HL-60/S4 (cell line): Measurements from ENCODE around the gene SH3BP5L.
"Not testable (repeated sequence)": the region's sequence is repeated elsewhere in the genome, so short reads cannot be mapped to it uniquely, and the experiment has no call there.

Source experiments
- in situ Hi-C: fragments of 300-500 bp; cut with MboI; formaldehyde crosslinking; loops from 2 replicates; pipeline ENCODE4 v1.14.3; 2022; ENCODE audit warnings: low sequenced_read_pairs

The SH3BP5L gene

DNA sequence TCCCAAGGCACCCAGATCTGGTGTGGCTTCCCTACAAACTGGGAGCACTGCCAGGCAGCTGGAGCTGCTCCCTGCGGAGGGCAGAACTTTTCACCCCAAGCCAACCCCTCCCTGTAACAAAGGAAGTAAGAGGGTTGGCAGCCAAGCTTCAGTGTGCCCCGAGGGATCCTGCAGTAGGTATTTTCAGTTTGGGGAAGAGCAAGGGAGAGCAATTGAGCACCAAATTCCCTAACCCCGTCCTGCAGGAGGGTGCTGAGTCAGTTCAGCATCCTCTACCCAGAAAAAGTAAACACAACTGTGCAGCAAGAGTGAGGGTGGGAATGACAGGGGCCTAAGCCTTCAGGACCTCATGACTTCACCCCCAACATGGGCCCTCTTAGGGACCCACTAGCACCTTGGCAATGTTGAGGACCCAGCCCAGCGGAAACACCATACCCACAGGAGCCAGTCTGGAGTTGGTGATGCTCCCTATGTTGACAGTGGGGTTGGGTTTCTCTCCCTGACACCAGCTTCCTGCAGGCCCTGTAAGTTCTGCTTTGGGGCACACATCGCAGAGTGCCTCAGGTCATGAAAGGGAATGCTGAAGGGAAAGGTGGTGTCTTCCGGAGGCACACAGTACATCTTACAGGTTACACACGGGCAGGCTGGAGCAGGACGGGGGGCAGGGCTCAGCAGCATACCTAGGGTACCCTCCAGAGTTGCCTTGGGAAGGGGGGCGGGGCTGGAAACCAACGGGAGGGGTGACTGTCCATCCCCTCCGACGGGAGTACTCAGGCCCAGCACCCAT is 14.8 kb downstream of the SH3BP5L start:
- in situ Hi-C loops = no loop called here

DNA sequence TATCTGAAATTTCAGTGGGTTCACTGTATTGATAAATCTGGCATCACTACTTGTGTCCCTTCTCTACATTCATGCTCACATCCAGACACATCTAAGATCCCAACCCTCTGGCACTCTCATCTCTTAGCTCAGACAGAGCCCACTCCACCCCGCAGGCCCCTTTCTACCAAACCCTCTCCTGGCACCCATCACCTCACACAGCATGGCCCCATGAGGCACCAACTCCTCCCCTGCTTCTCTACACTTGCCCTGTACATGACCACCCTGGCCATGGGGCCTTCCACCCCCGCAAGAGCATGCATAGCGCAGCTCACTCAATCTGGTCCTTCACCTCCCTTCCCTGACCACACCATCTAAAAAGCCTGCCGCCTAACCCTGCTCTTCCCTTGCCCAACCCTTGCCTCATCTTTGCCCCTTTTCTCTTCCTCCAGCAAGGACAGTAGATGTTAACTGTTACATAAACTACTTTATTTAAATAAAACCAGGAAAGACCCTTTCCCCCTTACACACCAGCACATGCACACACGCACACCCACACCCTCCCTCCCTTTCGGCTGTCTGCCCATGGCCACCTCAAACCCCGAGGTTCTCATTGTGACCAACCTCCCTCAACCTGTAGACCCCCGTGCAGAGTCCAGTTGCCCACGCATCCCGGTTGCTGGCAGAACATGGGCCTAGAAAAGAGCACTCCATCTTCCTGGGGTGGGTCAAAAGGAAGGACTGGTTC is 15.6 kb downstream of the SH3BP5L start:
- in situ Hi-C loops = no loop called here

DNA sequence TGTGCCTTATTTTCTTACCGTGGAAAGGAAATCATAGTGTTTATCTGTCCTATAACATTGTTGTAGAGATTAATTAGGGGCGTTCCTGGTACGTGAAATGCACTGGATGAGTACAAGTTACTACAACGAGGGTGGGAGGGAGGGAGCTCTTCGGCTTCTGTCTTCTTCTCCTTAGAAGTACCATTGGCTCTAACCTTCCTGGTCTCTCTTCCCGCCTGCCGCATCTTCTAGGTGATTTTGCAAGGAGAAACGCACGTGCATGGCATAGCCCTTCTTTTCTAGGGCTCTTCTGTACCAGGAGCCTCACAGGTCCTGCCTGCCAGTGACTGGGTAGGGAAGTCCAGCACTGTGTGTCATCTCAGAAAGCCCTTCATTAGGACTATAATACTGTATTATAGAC is 16.8 kb downstream of the SH3BP5L start:
- in situ Hi-C loops = no loop called here

DNA sequence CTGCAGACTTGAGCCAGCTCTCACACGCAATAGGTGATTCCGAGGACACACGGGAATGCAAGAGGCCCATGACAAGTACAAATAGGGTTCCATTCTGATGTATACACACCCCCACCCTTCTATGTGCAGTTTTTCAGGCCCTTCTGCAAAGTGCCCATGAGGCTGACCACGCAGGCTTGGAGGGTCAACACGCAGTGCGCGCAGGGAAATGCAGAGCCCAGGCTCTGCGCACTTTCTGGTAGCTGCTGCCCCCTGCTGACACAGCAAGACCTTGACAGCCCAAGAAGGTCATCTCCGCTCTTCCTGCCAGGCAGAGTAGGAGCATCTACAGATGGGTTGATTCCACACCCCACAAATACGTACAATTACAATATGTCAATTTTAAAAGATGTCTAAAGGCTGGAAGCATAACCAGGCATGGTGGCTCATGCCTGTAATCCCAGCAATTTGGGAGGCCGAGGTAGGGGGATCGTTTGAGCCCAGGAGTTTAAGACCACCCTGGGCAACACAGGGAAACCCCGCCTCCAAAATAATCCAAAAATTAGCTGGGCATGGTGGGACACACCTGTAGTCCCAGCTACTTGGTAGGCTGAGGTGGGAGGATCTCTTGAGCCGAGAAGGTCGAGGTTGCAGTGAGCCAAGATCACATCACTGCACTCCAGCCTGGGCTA is 18.5 kb downstream of the SH3BP5L start:
- in situ Hi-C loops = no loop called here

DNA sequence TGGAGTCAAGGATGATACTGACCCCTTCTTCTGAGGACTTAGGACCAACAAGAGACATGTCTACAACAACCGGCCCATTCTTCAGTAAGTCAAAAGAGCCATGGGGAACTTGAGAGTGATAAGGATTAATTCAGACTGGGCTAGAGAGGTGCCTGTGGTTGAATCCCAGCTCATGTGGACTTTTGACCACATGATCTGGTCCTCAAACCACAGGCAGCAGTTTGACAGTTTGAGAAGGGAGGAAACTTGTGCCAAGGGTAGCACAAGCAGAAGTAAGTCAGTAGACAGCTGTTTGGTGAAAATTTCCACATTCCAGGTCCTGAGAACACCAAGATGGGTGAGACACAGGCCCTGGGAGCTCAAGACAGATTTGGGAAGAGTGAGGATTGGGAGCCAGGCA is 19.8 kb downstream of the SH3BP5L start:
- in situ Hi-C loops = no loop called here

DNA sequence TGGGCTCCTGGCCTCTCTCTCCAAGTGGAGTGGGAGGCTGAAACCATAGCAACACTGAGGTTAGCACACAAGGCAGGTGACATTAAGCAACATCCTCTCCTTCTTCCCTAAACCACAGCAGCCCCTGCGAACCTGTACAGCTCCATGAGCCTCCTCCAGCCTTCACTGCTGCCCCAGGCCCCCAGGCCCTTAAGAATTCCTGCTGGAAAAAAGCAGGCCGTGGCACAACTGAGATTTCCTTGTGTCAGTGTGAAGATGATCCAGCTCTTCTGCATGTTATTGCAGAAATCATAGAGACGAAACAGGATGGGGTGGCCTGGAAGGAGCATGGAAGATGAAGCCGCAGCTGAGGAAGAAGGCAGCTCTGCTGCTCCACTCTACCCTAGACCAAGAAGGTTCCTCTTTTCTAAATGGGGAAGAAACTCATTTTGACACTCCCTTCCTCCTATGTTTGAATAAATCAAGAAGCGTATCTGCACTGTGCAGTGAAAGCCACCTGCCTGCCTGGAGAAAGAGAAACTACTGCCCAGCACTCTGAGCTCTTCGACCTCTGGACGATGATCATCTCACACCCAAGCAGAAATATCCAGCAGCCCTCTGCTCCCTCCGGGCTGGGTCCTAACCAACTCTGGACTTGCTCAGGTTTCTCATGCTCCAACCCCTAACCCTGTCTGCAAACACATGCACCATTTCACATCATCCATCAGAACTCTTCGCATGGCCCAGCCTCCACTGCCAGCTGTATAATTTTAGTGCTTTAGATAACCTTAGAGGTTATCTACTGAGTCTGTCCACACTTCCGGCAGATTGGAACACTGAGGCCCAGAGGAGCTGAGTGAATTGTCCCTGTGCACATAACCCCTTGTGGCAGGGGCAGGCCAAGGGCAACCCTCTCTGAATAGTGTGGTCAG is 20.7 kb downstream of the SH3BP5L start:
- in situ Hi-C loops = no loop called here

DNA sequence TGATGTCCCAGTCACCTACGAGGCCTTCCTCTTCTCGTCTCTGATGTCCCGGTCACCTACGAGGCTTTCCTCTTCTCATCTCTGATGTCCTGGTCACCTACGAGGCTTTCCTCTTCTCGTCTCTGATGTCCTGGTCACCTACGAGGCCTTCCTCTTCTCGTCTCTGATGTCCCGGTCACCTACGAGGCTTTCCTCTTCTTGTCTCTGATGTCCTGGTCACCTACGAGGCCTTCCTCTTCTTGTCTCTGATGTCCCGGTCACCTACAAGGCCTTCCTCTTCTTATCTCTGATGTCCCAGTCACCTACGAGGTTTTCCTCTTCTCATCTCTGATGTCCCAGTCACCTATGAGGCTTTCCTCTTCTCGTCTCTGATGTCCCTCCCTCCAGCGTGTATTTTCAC is 22.2 kb downstream of the SH3BP5L start:
- in situ Hi-C loops = not testable (repeated sequence)

DNA sequence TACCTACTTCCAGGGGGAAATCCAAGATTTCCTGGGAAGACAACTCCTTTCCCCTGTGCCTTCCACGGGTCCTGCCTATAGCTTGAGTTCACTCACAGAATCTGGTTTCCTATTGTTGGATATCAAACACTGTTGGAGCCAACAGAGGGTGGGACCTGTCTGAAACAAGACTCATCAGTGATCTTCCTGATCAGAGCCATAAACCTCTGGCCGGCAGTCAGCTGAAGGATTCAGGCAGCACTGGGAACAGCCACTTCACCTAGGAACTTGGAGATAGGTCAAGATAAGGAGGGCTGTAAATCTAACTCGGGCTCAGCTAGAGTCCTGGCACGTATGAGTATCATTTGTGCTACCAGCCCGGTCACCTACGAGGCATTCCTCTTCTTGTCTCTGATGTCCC is 23.3 kb downstream of the SH3BP5L start:
- in situ Hi-C loops = no loop called here

DNA sequence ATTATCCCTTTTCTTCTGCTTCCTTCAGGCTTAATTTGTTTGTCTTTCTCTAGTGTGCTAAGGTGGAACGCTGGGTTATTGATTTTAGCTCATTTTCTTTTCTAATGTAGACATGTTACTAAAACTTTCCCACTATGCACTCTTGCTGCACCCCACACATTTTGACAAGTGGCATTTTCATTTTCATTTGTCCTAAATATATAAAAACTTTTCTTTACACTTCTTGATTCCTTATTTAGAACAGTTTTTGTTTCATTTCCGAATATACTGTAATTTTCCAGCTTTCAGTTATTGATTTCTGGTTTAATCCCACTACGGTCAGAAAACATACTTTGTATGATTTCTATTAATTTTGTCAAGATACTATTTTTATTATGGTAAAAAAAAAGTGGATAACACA is 25.3 kb downstream of the SH3BP5L start:
- in situ Hi-C loops = no loop called here

DNA sequence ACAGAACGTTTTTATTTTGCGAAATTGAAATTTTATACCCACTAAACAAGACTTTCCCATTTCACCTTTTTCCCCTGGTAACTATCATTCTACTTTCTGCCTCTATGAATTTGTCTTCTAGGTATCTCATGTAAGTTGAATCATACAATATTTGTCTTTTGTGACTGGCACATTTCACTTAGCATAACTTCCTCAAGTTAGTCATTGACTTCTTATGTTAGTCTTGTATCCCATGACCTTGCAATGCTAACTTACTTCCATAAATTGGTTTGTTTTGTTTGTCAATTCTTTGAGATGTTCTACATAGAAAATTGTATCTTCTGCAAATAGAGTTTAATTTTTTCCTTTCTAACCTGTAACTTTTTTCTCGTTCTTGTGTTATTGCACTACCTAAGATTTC is 26.9 kb downstream of the SH3BP5L start:
- in situ Hi-C loops = no loop called here

DNA sequence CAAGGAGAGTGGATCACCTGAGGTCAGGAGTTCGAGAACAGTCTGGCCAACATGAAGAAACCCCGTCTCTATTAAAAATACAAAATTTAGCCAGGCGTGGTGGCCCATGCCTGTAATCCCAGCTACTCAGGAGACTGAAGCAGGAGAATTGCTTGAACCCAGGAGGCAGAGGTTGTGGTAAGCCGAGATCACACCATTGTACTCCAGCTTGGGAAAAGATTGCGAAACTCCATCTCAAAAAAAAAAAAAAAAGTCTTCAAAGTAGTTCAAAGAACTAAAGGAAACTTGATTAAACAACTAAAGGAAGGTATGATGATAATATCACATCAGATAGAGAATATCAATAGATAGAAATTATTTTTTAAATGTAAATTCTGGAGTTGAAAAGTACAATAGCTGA is 31.1 kb downstream of the SH3BP5L start:
- in situ Hi-C loops = not testable (repeated sequence)

DNA sequence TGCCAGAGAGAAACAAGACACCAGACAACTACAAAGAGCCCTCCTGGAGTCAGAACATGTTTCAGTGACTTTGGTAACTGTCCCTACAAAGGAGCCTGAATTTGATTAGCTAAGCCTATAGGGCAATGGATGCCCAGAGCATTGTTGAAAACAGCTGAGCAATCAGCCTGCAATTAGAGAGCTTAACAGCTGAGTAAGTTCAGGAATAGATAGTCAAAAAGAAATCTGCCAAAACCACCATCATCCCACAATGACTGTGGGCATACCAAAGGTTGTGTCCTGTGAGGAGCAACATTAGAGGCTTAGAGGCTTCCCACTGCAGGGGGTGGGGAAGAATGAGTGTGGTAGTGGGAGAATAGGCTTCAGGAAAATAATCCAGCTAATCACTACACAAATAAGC is 32.1 kb downstream of the SH3BP5L start:
- in situ Hi-C loops = no loop called here

DNA sequence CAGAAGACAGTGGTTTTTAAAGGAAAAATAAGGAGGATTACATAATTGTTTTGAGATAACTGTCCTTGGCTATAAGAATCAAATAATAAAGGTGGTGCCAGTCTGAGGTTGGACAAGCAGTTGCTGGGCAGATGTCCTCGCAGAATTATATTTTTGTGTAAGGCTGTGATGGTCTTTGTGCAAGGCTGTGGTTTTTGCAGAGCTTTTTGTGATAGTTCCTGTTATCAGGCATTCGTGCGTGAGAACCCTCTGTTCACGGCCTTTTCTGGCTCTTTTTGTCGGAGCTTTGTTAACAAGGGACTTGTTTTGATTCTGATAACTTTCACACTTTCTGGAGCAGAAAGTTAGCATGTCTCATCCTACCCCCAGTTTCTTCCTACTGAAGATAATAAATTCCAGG is 33.4 kb downstream of the SH3BP5L start:
- in situ Hi-C loops = no loop called here

DNA sequence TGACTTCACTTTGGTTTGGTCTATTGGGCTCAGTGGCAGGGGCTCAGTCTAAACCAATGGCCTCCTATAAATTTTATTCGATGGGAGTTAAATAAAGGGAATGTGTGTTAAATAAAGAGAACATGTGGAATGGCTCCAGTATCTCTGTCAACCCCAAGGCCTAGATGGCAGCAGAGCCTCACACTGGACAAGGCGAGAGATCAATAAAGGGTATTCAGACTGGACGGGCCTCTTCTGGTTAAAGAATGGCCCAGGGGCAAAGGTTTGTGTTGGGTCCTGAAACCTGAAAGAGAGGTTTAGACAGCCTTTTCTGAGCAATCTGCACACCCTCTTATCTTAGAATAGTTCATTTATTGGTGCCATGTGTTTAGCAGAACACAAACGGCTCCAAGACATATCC is 34.7 kb downstream of the SH3BP5L start:
- in situ Hi-C loops = no loop called here

DNA sequence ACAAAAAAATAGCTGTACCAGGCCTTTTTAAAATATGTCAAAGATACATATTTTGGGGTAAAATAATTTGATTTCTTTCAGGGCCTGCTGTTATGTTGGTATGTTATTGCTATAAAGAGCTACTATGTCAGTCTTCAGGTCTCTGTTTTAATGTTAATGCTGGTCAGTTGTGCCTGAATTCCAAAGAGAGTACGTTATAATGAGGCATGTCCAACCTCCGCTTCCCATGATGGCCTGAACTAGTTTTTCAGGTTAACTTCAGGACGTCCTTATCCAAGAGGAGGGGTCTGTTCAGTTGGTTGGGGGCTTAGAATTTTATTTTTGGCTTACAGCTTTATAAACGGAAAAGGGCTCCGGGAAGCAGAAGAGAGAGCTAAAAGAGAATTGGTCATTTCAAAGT is 35.3 kb downstream of the SH3BP5L start:
- in situ Hi-C loops = no loop called here

DNA sequence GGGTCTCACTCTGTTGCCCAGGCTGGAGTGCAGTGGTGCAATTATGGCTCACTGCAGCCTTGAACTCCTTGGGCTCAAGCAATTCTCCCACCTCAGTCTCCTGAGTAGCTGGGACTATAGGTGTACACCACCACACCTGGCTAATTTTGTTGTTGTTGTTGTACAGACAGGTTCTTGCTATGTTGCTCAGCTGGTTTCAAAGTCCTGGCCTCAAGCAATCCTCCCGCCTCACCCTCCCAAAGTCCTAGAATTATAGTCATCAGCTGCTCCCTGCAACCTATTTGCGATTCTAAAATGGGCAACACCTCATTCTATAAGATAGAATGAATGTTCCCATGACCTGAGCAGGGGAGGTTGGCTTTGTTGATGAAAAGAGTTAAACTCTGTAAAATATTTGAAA is 36.4 kb downstream of the SH3BP5L start:
- in situ Hi-C loops = not testable (repeated sequence)

DNA sequence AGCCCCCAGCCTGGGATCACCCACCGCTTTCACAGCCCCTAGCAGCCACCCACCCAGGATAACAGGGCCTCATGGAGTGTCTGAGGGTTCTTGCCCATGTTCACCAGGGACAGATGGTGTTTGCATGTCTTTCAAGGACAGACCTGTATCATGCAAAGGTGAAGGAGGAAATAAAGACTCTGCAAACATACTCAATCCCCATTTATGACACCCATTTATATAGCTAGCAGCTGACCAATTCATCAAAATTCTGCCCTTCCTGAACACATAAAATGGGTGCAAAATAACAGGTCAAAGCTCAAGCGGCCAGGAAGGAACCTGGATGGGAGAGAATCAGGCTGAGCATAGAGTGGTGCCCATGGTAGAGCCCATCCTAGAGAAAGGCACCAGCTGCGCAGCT is 37.4 kb downstream of the SH3BP5L start:
- in situ Hi-C loops = no loop called here

DNA sequence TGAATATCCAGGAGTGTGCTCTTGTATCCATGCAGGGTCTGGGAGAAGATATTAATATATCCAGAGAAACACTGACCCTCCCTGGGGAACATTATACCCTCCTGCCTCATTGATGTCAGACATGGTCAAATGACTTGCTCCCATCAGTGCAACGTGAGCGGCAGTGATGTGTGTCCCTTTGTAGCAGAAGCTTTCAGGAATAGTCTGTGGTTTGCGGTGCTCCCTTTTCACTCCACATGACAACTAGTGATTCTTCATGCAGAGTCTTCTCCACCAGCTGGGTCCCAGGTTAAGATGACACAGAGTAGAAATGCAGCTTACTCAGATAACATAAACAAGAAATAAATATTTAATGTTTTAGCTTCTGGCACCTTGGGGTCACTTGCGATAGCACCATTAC is 38.3 kb downstream of the SH3BP5L start:
- in situ Hi-C loops = no loop called here

DNA sequence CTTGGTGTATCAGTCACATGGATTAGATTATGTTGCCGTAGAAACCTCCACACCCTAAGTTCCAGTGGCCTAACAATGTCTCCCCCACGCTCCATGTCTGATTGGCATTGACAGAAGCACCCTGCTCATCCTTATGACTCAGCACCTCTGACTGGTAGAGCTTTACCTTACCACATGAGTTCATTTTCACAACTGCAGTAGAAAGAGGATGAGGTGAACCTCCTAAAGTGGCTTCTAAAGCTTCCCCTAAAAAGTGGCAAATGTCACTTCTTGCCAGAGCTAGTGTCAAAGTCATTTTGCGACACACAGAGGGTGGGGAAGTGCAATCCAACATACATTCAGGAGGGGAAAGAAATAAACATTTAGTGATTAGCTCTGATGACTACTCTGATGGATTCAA is 39.6 kb downstream of the SH3BP5L start:
- in situ Hi-C loops = no loop called here

DNA sequence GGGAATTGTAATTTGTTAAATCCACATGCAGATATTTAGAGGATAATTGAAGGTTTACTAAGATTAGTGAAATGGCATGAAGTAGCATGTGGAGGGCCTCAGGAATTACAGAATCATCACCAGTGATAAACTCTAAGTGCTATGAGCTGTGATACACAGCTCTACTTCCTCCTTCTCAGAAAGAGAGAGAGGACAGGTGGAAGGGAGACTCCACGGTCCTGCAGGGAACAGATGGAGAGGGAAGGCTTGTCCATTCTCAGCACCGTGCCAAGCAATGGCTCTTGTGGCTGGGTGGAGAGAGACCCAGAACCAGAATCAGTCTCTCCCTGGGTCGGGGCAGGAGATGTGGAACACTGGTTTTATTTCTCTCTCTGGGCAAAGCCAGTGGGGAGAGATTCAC is 42.3 kb downstream of the SH3BP5L start:
- in situ Hi-C loops = no loop called here
